Colonic mucosa (tissue), 4 donors: ENCODE measurements around the gene ZNF813. TPM values are rescaled to one million over a fixed set of nuclear protein-coding genes. Genes with fewer than 3 reads are reported as not detected.
"Not testable (repeated sequence)": the region's sequence is repeated elsewhere in the genome, so short reads cannot be mapped to it uniquely, and the experiment has no call there.

Experiments
- DNase-seq: peaks from one replicate; pipeline ENCODE4 v3.0.0-alpha.2; 2020
- H3K27ac ChIP-seq: fragments of 200-600 bp; one replicate; pipeline ENCODE4 v1.8.0; 2021
- H3K27me3 ChIP-seq: fragments of 200-600 bp; one replicate; pipeline ENCODE4 v1.8.0; 2021
- H3K36me3 ChIP-seq: fragments of 200-600 bp; one replicate; pipeline ENCODE4 v1.8.0; 2021
- H3K4me1 ChIP-seq: fragments of 200-600 bp; one replicate; pipeline ENCODE4 v1.8.0; 2021; ENCODE audit warnings: mild to moderate bottlenecking
- H3K4me3 ChIP-seq: fragments of 200-600 bp; one replicate; pipeline ENCODE4 v1.8.0; 2021
- H3K9ac ChIP-seq, 2 donors: one replicate each; pipeline ENCODE4 v1.7.0; 2013; ENCODE audit warnings: control low read depth in 2 of 2, low read depth in 2 of 2, low read length in 2 of 2
- H3K9me3 ChIP-seq: fragments of 200-600 bp; one replicate; pipeline ENCODE4 v1.8.0; 2021
- CTCF ChIP-seq: fragments of 200-600 bp; IDR thresholded peaks from one replicate; pipeline ENCODE4 v1.8.0; 2022; ENCODE audit warnings: antibody characterized with exemption, mild to moderate bottlenecking
- intact Hi-C: fragments of 100-400 bp; cut with DNase I; formaldehyde crosslinking; loops from one replicate; pipeline ENCODE4 v1.14.1; 2022
- total RNA-seq, 2 donors: library from RNA; stranded (reverse); fragmentation: NEBNext Ultra II Directional in 1 of 2; extraction: Animal tissue kit (Norgen Biotek cat#: 25700) in 1 of 2; gene quantifications; one replicate each; pipeline ENCODE4 v1.2.1, GENCODE V29; 2021
- donor health status: healthy.
- donor health status: DM: no; HTN: no; CAD: no.
- donor health status: DM: no; HTN: no; CAD: no.

The ZNF813 gene
- total RNA-seq, 2 donors from 2014 or later: 3.6 to 4.9 TPM

- intact Hi-C loops: no loop called here
- no peak for TF ChIP-seq CTCF
- no peaks in the 10 kb centered on the region for H3K4me1 ChIP-seq
- peaks cover 4% of the 10 kb centered on the region for H3K9me3 ChIP-seq
- peaks cover 3% of the 10 kb centered on the region for H3K36me3 ChIP-seq
- no peak overlapping the region for H3K9ac ChIP-seq
- no peak overlapping the region for H3K27ac ChIP-seq
- DNase-seq: no peak
- no peak overlapping the region for H3K4me3 ChIP-seq
- H3K27me3 ChIP-seq: no peaks in the 10 kb centered on the region
Measured at GRCh38 chr19:53485046-53486004, 17.8 kb downstream of the ZNF813 start.

- Histone ChIP-seq H3K9ac (no peak overlapping the region), H3K4me3 (no peak overlapping the region), H3K27ac (no peak overlapping the region), H3K9me3 (peaks cover 13% of the 10 kb centered on the region), H3K36me3 (peaks cover 3% of the 10 kb centered on the region), H3K27me3 (no peaks in the 10 kb centered on the region), H3K4me1 (no peaks in the 10 kb centered on the region)
- intact Hi-C loops: no loop called here
- no peak for DNase-seq
- no peak for TF ChIP-seq CTCF
Measured at GRCh38 chr19:53492153-53492552, 24.6 kb downstream of the ZNF813 start.

- H3K9me3 ChIP-seq, H3K27ac ChIP-seq, H3K36me3 ChIP-seq, H3K4me3 ChIP-seq, H3K4me1 ChIP-seq, H3K27me3 ChIP-seq, DNase-seq, intact Hi-C loops, H3K9ac ChIP-seq: not testable (repeated sequence)
Measured at GRCh38 chr19:53497311-53498023, 29.9 kb downstream of the ZNF813 start.

DNA sequence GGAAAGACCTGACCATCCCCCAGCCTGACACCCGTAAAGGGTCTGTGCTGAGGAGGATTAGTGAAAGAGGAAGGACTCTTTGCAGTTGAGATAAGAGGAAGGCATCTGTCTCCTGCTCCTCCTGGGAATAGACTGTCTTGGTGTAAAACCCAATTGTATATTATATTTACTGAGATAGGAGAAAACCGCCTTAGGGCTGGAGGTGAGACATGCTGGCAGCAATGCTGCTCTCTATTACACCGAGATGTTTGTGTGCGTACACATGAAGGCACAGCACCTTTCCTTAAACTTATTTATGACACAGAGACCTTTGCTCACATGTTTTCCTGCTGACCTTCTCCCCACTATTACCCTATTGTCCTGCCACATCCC, 30.5 kb downstream of the ZNF813 start:
- intact Hi-C loops, H3K4me1 ChIP-seq, H3K9me3 ChIP-seq, H3K27ac ChIP-seq, H3K9ac ChIP-seq, DNase-seq, H3K4me3 ChIP-seq, H3K36me3 ChIP-seq, H3K27me3 ChIP-seq: not testable (repeated sequence)

- H3K27me3 ChIP-seq, H3K36me3 ChIP-seq, H3K9me3 ChIP-seq, H3K9ac ChIP-seq, H3K27ac ChIP-seq, H3K4me1 ChIP-seq, H3K4me3 ChIP-seq, DNase-seq: not testable (repeated sequence)
- intact Hi-C loops: loop anchor here (10.0 kb wide), 1 partner anchor 78 kb away; no protein-coding TSS in a partner anchor
Measured at GRCh38 chr19:53503151-53503550, 35.6 kb downstream of the ZNF813 start.

DNA sequence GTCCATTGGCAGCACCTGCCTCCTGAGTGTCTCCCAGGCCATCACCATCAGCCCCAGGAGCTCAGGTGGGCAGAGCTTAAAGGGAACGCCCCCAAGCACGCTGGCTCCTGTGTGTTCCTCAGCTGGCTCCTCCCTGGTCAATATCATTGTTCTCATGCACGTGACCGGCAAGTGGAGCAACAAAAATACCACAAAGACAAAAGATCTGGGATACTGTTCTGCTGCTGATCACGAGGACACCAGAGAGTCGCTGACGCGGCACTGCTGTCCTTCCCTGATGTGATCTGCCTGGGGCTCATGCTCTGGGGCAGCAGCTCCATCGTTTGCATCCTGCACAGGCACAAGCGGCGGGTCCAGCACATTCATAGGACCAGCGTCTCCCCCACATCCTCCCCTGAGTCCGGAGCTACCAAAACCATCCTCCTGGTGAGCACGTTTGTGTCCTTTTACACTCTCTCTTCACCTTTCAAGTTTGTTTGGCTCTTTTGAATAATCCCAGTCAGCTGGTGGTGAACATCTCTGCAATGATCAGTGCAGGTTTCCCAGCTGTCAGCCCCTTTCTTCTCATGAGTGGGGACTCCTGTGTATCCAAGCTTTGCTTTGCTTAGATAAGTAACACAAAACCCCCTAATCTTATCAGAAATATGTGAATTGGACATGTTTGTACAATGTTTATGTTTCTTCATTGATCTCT, 36.3 kb downstream of the ZNF813 start:
- H3K27me3 ChIP-seq, H3K27ac ChIP-seq, H3K9me3 ChIP-seq, H3K4me1 ChIP-seq, H3K9ac ChIP-seq, H3K4me3 ChIP-seq, H3K36me3 ChIP-seq, DNase-seq: not testable (repeated sequence)
- intact Hi-C loops: loop anchor here (10.0 kb wide), 1 partner anchor 79 kb away; no protein-coding TSS in a partner anchor

GRCh38 chr19:53504365-53504703, 36.8 kb downstream of the ZNF813 start:
- H3K9me3 ChIP-seq, H3K4me1 ChIP-seq, H3K9ac ChIP-seq, H3K27me3 ChIP-seq, H3K4me3 ChIP-seq, H3K27ac ChIP-seq, DNase-seq, H3K36me3 ChIP-seq: not testable (repeated sequence)
- intact Hi-C loops: loop anchor here (10.0 kb wide), 1 partner anchor 80 kb away; no protein-coding TSS in a partner anchor
